Epithelial cell of proximal tubule (primary cell): ENCODE data around the gene SLC36A4. TPM values are rescaled to one million over a fixed set of nuclear protein-coding genes. Genes with fewer than 3 reads are reported as not detected.

ENCODE experiments used
- DNase-seq: peaks from one replicate; pipeline ENCODE4 v3.0.0-alpha.2; 2011; ENCODE audit warnings: low read depth
- H3K4me3 ChIP-seq: 2 replicates; pipeline ENCODE4 v1.5.1; 2011; ENCODE audit warnings: low read depth, mild to moderate bottlenecking, low read length
- total RNA-seq: library from RNA; depleted of rRNA; stranded (reverse); fragments of >200 nt; gene quantifications from 2 replicates; pipeline ENCODE4 v1.2.3, GENCODE V29; 2015
- TF ChIP-seq, protein P1 (sequence below): conservative IDR thresholded peaks from 2 replicates; pipeline ENCODE4 v1.5.1; 2012; ENCODE audit warnings: low read depth, mild to moderate bottlenecking, low read length

The SLC36A4 gene
- total RNA-seq, 1 donor from 2014 or later: 5.8 TPM

DNA sequence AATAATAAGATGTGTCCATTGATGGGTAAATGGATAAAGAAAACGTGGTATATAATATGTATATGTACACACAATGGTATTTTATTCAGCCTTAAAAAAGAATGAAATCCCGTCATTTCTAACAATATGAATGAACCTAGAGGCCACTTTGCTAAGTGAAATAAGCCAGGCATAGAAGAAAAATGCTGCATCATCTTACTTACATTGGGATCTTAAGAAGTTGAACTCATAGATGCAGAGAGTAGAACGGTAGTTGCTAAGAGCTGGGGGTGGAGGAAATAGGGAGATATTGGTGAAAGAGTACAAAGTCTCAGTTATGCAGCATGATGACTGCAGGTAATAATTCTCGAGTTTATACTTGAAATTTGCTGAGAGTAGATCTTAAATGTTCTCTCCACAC lies 14.3 kb upstream of the SLC36A4 start:
- H3K4me3 ChIP-seq: no peak overlapping the region
- no peak for DNase-seq
- TF ChIP-seq, protein P1, sequence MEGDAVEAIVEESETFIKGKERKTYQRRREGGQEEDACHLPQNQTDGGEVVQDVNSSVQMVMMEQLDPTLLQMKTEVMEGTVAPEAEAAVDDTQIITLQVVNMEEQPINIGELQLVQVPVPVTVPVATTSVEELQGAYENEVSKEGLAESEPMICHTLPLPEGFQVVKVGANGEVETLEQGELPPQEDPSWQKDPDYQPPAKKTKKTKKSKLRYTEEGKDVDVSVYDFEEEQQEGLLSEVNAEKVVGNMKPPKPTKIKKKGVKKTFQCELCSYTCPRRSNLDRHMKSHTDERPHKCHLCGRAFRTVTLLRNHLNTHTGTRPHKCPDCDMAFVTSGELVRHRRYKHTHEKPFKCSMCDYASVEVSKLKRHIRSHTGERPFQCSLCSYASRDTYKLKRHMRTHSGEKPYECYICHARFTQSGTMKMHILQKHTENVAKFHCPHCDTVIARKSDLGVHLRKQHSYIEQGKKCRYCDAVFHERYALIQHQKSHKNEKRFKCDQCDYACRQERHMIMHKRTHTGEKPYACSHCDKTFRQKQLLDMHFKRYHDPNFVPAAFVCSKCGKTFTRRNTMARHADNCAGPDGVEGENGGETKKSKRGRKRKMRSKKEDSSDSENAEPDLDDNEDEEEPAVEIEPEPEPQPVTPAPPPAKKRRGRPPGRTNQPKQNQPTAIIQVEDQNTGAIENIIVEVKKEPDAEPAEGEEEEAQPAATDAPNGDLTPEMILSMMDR: no peak

DNA sequence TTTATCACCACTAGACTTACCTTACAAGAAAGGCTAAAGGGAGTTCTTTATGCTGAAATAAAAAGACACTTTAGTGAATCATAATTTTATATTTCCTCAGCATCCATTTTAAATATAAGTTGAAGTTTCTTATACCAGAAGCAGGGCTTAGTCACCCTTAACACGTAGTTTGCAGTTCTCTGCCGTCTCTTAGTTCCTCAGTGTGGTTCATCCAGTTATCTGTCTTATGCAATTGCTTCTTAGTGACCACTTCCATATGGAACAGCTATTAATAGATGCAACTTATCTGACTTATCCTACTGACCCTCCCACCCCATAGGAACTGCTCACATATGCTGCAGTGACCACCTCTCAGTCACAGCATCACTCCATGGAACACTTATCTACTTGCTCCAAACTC lies 11.7 kb upstream of the SLC36A4 start:
- H3K4me3 ChIP-seq: no peak overlapping the region
- DNase-seq: no peak
- TF ChIP-seq, protein P1: no peak

GRCh38 chr11:93208663-93209270 lies 11.0 kb upstream of the SLC36A4 start:
- DNase-seq: no peak
- TF ChIP-seq, protein P1: no peak
- no peak overlapping the region for H3K4me3 ChIP-seq

GRCh38 chr11:93199616-93200015 lies 1.8 kb upstream of the SLC36A4 start:
- TF ChIP-seq, protein P1: no peak
- DNase-seq: no peak
- H3K4me3 ChIP-seq: no peak overlapping the region

GRCh38 chr11:93198215-93198845 lies 539 bp upstream of the SLC36A4 start:
- no peak for DNase-seq
- TF ChIP-seq, protein P1: no peak

GRCh38 chr11:93196816-93197379 lies 893 bp downstream of the SLC36A4 start:
- DNase-seq: peak; percentile 60
- H3K4me3 ChIP-seq: peak overlapping the region; percentile 75
- TF ChIP-seq, protein P1: peak; percentile 50

More at GRCh38 chr11:93198215-93198845, 539 bp upstream of the SLC36A4 start:
- H3K4me3 ChIP-seq: peak overlapping the region; percentile 75
